Stimulated activated naive CD4-positive, alpha-beta T cell treated with Interleukin-2 at 50 U/mL for 16 hours (primary cell): Measurements from ENCODE around the gene PATE3.

ENCODE experiments used
- DNase-seq: peaks from one replicate; lab custom pipeline; 2025; lab: John Stamatoyannopoulos, UW

The PATE3 gene, protein sequence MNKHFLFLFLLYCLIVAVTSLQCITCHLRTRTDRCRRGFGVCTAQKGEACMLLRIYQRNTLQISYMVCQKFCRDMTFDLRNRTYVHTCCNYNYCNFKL

DNA sequence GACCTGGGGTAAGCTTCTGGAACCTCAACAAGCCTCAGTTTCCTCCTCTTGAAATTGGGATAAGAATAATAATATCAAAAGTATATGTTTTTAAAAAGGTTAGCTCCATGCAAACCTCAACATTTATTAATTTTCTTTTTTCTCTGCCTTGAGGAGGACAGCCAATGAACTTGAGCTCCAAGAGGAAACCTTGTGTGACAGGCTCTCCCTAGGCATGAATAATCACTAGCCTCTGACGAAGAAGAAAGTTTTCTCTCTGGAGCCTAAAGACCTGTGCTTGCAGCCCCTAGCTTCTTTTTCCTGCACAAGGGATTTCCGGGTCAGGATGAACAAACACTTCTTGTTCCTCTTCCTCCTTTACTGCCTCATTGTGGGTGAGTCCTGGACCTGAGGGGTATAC lies at the start of gene PATE3:
Gene PATE3, plus strand, starts transcription at position 301 of the 400 bp plus-strand sequence. Its CDS starts 25 bp downstream, at position 326.
- no peak for DNase-seq

DNA sequence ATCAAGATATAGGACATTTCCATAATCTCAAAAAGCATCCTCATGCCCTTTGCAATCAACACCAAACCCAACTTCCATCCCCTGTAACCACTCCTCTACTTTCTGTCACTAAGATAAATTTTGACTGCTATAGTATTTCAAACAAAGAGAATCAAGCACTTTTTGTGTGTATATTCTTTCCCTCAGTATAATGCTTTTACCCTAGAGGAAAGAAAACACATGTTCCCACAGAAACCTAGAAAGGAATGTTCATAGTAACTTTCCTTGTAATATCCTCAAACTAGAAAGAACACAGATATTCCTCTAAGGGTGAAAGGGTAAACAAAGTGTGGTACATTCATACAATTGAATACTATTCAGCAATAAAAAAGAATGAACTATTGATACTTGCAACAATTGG lies 47.3 kb upstream of the PATE3 start:
- no peak for DNase-seq

DNA sequence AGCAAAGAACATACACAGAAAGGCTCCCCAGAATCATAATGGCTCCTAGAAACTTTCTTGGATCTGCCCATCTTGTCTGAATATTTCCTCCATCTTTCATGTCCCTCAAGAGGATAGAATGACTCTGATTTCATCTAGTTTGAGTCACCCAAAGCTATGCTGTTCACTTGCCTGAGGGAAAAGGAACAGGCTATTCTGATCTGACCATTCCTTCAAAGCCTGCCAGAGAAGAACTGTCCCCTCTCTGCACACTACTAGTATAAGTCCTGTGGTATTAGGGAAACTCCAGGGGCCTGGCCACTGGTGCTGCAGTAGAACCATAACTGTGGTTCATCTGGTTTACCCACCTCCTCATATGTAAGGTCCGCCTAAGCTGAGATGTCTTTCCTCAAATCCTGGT lies 44.2 kb upstream of the PATE3 start:
- DNase-seq = no peak

DNA sequence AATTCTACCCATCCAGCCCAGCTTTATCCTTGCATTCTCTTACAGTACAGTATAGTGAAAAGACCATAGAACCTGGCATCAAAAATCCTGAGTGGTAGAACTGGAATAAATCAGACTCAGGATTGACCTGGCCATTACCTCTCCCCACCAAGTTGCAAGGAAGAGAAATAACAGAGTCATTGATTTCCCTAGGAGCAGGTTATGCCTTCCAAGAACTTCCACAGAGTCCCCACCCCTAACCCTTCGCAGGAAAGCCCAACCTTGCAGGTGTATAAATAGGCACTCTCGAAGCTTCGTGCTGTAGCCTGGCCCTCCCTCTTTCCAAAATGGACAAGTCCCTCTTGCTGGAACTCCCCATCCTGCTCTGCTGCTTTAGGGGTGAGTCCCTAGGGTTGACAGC lies 41.9 kb upstream of the PATE3 start, which contains the start of gene PATE1:
Gene PATE1, plus strand, starts transcription at position 301 of the 400 bp plus-strand sequence. Its CDS starts 26 bp downstream, at position 327.
- DNase-seq = no peak

DNA sequence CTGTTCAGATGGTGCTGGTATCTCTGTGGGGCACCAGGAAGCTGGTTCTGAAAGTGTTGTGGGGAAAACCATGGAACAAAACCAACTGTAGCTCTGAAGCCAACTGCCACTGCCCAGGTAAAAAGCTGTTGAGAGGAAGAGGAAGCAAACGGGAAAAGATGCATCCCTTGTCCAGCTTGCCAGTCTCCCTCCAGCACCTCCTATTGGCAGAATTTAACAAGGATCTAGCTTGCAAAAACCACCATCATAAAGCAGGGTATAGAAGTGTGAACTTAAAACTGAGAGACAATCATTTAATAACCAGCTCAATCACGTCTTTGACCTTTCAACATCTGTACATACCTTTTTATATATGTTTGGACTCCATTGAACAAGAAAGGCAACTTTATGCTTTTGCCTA lies 37.3 kb upstream of the PATE3 start:
- DNase-seq = no peak

DNA sequence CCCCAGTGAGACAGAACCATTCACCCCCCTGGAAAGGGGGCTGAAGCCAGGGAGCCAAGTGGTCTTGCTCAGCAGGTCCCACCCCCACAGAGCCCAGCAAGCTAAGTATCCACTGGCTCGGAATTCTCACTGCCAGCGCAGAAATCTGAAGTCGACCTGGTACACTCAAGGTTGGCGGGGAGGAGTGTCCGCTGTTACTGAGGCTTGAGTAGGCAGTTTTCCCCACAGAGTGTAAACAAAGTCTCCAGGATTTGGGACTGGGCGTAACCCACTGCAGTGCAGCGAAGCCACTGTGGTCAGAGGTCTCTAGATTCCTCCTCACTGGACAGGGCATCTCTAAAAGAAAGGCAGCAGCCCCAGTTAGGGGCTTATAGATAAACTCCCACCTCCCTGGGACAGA lies 31.9 kb upstream of the PATE3 start:
- no peak for DNase-seq

DNA sequence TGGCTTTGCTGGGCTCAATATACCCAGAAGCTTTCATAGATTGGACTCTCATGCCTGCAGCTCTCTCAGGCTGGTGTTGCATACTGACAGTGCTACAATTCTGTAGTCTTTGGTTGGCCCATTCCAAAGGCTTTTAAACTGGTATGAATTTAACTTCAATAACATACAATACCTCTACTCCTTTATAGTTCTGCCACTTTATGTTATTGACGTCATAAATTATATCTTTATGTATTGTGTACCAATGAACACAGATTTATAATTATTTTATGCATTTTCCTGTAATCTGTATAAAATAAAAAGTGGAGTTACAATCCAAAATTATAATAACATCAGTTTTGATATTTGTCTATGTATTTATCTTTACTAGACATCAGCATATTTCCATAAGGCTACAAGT lies 25.5 kb upstream of the PATE3 start:
- no peak for DNase-seq

DNA sequence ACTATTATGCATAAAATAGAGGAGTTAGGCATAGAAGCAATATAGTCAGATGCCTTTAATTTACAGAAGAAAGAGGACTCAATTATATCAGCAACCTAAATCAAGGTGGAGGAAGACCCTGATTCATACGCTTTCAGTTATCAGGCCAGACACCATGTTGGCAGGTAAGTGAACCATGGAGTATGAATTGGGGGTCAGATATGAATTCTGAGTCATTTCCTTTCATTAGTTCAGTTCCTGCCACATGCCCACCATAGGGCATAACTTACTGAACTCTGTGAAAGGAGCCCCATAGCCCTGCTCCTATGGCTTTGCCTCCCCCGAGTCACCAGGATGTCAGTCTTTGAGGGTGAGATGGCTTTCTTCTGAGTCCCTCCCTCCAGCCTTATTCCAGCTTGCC lies 24.4 kb upstream of the PATE3 start:
- no peak for DNase-seq

DNA sequence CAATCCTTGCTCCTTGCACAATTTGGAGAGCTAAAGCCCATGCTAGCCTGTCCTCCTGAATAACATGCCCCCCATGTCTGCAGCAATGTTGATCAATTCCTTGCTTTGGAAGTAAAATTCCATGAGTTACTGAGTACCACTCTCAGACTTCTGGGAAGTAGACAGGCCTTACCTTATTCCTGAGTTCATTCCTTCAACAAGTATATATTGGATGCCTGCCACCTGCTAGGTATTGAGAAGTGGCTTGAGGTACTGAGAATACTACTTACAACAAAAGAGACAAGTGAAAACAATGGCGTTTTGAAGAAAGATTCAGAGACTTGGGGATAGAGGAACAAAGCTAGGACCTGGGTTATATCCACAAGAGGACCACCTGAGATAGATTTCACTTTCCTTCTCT lies 21.7 kb upstream of the PATE3 start:
- no peak for DNase-seq

DNA sequence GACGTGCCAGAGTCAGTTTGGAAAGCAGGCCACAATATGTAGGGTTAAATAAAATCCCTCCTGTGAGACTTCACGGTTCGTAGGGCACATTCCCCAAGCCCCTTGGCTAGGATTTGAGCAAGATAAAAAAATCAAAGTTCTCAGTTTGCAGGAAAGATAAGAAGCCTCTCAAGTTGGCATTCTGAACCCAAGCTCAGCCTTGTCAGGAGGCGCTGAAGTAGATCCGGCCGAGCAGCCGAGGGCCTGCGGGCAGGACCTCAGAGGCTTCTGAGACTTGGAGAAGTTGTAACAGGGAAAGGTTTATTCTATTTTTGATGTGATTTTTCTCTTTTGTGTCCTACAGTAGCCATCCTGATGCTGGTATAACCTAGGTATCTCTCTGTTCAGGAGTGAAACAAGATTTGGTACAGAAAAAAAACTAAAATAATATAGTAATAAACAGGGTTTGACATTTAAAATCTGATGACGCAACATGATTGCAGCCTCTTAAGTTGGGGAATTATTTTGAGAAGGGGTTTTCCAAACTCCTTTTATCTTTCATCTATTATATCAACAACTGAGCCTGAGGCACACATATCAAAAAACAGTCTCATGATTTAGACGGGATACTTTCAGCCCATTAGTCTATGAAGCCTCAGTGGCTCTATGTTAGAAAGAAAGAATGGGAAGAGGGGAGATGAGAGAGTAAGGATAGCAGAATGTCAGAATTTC lies 19.4 kb upstream of the PATE3 start:
- no peak for DNase-seq

DNA sequence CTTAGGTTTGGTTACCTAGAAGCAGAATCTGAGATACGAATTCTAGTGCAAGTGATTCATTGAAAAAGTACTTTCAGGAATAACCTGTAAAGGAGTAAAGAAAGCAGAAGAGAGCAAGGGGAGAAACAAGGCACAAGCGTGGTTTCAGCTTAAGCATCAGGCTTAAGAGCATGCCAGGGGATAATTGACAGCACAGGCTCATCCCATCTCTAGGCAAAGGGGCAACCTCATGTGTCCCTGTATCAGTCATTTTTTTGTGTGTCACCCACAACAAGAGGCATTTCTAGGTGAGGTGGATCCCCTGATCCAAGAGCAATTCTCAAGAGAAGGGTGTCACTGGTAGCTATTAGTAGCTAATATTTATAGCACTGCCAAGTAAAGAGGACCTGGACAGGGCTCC lies 17.3 kb upstream of the PATE3 start:
- no peak for DNase-seq

DNA sequence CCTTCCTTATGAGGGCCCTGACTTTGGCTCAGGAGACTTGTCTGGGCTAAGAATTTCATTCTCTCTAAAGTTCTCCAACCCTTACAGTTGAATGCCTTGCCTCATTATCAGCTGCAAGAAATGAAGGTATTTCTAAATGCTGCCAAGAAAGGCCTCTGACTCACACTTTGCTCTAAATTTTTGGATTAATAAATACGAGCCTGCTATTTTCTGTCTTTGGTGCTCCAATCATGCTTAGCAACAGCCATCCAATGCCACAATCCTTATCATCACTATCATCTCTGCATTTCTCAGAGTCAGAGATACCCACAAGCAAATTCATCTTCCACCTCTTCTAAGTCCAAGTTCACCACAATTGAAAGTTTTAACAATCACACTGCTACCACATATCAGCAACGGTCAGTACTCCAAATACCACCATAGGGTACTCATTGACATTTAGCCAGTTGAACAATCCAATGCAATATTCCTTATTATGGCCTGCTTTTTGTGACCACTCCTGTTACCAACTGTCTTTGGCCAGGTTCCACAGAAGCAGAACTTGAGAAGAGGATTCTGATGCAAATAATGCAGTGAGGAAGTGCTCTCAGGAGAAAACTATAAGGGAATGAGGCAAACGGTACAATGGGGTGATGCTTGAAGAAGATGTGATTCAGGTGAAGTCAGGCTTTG lies 15.0 kb upstream of the PATE3 start:
- no peak for DNase-seq

DNA sequence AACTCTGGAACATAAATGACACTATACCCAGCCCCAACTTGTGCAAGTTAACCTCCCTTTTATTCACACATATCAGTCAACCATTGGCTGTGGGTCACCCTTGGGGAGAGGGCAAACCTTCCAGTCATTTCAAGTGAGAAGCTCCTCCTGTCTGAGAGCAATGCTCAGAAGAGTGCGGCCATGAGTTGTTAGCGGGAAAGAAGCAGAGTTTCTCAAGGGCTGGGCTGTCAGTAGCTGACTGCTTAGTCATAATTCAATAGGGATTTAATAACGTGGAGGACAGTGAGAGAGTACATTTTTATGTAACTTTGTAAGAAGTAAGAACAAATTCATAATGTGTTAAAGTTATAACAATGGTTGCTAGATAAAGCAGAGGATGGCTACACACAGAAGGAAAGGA lies 14.4 kb upstream of the PATE3 start:
- no peak for DNase-seq

DNA sequence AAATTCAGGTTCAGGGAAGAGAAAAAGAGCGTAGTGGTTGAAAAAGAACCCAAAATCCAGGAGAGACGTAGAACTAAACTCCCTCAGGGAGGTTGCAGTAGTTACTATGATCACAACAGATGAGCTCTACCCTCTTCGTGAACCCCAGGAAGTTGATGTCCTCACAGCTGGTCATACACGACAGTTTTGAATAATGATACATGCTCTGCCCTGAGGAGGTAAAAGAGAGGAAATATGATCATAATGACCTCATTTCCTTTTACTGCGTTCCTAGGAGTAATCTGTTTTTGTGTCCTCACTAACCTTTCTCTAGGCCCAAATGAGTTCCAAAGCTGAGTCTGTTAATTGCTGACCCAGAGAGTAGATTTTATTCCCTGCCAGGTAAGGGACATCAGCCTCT lies 10.6 kb upstream of the PATE3 start:
- no peak for DNase-seq

DNA sequence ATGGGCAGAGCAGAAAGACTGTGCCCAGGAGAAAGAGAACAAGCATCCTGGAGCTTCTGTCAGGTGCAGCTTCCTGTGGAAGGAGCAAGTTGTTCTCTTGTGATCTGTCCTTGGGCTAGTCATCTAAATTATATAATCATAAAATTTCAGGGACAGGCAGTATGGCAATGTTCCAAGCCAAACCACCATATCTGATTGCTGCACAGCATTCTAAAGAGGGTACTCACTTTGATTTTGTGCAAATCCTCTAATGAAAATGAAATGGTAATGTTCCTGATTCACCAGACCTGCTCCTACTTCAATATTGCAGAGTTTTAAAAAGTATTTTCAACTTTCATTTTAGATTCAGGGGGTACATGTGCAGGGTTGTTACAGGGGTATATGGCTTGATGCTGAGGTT lies 9.2 kb upstream of the PATE3 start, which contains the start of gene PATE2:
Gene PATE2, minus strand, starts transcription at position 101 of the 400 bp plus-strand sequence. Its CDS starts 55 bp downstream, at position 46.
- DNase-seq = no peak

DNA sequence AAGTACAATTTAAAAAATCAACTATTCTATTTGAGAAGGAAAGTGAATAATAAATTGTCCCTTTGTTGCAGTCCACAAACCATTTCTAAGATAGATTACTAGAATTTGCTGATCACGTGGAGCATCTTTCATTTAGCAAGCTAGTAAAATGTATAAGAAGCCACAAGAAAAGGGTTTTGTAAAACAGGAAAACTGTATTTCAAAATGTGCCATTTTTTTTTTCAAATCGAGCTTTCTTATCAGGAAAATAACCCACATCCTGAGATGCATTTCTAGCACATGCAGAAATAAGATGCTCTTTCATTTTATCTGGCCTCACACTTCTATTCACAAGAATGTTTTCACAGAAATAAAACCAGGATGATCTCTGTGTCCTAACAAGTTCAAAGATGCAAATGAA lies 3.2 kb upstream of the PATE3 start:
- DNase-seq = no peak

DNA sequence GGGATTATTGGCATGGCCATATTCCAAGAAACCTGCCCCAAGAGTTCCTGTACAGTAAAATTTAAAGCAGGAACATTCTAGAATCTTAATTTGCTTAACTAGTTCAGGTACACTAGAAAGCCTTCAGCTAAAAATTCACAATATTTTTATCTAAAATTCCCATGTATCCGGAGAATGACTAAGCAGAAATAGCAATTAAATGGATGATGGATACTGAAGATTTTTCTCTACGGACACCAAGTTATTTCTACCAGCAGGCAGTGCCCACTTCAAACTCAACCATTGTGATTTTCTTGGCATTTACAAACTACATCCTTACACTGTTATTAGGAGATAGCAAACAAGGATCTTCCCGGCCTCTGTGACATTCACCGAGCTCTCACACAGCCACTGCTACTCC lies 2.9 kb downstream of the PATE3 start:
- no peak for DNase-seq

DNA sequence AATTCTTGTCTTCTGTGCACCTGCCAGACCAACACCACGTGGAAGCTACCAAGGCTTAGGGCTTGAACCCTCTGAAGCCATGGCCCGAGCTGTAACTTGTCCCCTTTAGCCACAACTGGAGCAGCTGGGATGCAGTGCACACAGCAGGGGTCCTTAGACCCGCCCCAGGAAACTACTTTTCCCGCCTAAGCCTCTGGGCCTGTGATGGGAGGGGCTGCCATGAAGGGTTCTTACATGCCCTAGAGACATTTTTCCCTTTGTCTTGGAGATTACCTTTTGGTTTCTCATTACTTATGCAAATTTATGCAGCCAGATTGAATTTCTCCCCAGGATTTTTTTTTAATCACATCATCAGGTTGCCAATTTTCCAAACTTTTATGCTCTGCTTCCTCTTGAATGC lies 9.7 kb downstream of the PATE3 start:
- no peak for DNase-seq

DNA sequence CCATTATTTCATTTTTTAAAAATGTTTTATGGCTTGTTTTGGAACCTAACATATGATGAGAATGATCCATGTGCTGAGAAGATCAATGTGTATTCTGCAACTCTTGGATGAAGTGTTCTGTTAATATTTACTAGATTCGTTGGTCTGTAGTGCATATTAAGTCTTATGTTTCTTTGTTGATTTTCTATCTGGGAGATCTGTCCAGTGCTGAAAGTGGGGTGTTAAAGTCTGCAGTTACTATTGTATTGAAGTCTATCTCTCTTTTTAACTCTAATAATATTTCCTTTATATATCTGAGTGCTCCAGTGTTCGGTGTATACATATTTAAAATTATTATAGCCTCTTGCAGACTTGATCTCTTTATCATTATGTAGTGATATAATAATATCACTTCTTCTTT lies 11.9 kb downstream of the PATE3 start:
- DNase-seq = no peak

DNA sequence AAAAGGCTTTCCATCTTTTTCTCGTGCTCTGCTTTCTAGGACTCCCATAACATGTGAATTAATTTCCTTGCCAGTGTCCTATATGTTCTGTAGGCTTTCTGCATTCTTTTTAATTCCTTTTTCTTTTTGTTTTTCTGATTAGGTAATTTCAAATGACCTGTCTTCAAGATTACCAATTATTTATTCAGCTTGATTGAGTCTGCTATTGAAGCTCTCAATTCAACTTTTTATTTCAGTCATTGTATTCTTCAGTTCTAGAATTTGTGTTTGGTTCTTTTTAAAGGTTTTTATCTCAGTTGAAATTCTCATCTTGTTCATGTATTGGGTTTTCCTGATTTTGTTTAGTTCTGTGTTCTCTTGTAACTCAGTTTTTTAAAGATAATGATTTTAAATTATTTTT lies 14.5 kb downstream of the PATE3 start:
- DNase-seq = no peak

DNA sequence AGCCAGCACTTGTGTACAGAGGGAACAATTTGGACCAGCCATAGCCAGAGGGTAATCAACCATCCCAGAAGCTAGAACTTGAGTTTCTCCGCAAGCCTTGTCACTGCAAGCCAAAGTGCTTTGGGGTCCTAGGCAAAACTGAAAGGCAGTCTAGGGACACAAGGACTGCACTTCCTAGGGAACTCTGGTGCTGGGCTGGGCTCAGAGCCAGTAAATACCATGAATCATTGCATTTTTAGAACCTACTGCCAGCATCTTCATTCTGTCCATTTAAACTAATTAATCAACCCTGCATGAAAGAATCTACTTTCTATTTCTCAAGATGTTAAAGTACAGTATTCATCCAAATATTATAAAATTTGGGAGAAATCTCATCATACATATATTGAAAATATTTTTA lies 20.0 kb downstream of the PATE3 start:
- no peak for DNase-seq

DNA sequence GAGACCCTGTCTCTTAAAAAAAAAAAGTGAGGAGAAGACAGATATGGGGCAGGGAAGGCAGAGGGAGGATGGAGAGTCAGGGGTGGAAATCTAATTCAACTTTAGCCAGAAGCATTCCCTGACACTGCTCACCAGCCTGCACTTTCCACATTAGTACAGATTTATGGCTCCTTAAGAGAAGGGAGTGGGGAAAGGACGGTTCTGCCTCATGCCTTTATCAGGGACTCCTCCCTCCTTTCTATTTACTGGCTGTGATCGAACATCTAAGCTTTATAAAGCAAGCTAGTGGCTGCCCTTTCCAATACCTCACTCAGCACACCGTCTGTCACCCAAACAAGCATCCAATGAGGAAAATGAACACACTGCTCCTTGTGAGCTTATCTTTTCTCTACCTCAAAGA lies 45.1 kb downstream of the PATE3 start, which contains the start of gene PATE4:
Gene PATE4, plus strand, starts transcription at position 301 of the 400 bp plus-strand sequence. Its CDS starts 44 bp downstream, at position 345.
- DNase-seq = no peak

DNA sequence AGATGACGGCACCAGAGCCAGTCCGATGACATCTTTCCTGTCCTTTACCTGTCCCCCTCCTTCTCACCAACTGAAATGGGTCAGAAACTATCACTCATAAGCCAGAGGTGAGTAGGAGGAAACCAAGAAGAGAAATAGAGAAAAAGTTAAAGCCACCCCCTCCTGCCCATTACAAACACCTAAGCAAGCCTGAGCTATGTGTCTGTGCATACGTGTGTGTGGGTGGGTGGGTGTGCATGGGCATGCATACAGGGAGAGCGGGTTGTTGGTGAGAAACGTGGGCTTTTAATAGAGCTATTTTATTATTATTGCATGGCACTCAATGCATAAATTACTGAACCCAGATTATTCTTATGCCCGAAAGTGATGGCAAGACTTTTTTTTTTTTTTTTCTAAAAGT lies 47.8 kb downstream of the PATE3 start:
- no peak for DNase-seq
